Activated CD8-positive, alpha-beta T cell treated with anti-CD3 and anti-CD28 coated beads for 36 hours (primary cell): ENCODE results near the gene CPEB2. TPM values are rescaled to one million over a fixed set of nuclear protein-coding genes. Genes with fewer than 3 reads are reported as not detected.

ENCODE experiments used
- ATAC-seq: fragments of 200-7000 bp; cut with Tn5 transposase; one replicate; pipeline ENCODE4 v1.10.0; 2021; ENCODE audit warnings: mild to moderate bottlenecking, moderate library complexity
- CTCF ChIA-PET: fragments of 350-600 bp; sonication (Branson Sonifier 250); formaldehyde crosslinking; loops from one replicate; lab custom pipeline; 2021; ENCODE audit warnings: antibody characterized with exemption; lab: Charles Lee
- POLR2A ChIA-PET: fragments of 350-600 bp; sonication (Branson Sonifier 250); formaldehyde crosslinking; loops from one replicate; lab custom pipeline; 2021; ENCODE audit warnings: antibody characterized with exemption; lab: Charles Lee
- DNase-seq: peaks from one replicate; pipeline ENCODE4 v3.0.0-alpha.2; 2020
- H3K27ac Mint-ChIP-seq: one replicate; pipeline ENCODE4 v1.8.0; 2021; ENCODE audit warnings: mild to moderate bottlenecking, mixed read lengths
- H3K27me3 Mint-ChIP-seq: one replicate; pipeline ENCODE4 v1.8.0; 2021; ENCODE audit warnings: mixed read lengths
- H3K36me3 Mint-ChIP-seq: one replicate; pipeline ENCODE4 v1.8.0; 2021; ENCODE audit warnings: low read depth, mixed read lengths
- H3K4me1 Mint-ChIP-seq: one replicate; pipeline ENCODE4 v1.8.0; 2021; ENCODE audit warnings: low read depth, mixed read lengths
- H3K4me3 Mint-ChIP-seq: one replicate; pipeline ENCODE4 v1.8.0; 2021; ENCODE audit warnings: mild to moderate bottlenecking, moderate library complexity, mixed read lengths
- H3K9me3 Mint-ChIP-seq: one replicate; pipeline ENCODE4 v1.8.0; 2021; ENCODE audit warnings: mixed read lengths
- intact Hi-C: fragments of 100-400 bp; cut with micrococcal nuclease; formaldehyde crosslinking; loops from one replicate; pipeline ENCODE4 v1.10.0; 2022
- total RNA-seq, 2 experiments: library from RNA; stranded (reverse); gene quantifications; one replicate each; pipeline ENCODE4 v1.2.3, GENCODE V29; 2021
- TF ChIP-seq, protein P1 (sequence below): fragments of 200-600 bp; IDR thresholded peaks from one replicate; pipeline ENCODE4 v1.8.0; 2022; ENCODE audit warnings: antibody characterized with exemption, mild to moderate bottlenecking

Gene CPEB2
- total RNA-seq, 2 experiments from 2014 or later = 4.1 to 5.3 TPM

DNA sequence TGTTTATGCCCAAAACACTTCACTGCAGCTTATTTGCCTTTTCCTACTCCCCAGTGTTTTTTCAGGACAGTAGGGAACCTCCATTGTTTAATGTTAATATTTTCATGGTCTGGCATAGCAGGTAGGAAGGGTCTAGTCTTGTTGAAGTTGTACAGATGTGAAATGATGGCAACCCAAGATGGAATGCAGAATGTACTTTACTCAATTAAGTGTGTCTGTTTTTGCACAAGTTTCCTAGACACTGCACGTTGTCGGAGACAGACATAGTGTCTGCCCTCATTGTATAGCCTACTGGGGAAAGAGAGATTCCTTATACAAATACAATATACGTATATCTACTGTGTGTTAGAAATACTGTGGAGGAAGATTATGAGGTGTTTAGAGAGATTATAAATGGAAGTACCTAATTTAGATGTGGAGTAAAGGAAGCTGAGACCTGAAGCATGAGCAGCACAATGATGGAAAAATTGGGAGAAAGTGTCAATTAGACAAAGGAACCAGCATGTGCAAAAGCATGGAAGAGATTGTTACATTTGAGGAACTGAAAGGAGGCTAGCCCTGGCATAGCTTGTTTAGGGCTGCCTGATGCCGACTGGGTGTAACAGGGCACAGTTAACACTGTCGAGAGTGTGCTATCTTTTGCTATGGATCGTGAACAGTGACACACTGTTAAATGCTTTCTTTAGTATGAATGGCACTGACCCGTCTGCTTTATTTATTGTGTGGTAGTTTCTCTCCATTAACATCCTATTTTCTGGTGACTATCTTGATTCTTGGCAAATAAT is 18.4 kb downstream of the CPEB2 start:
- Mint-ChIP-seq H3K9me3 (no peaks in the 10 kb centered on the region), H3K36me3 (peaks cover 13% of the 10 kb centered on the region), H3K4me1 (peaks cover 36% of the 10 kb centered on the region), H3K27me3 (no peaks in the 10 kb centered on the region), H3K4me3 (no peak overlapping the region), H3K27ac (no peak overlapping the region)
- no peak for ATAC-seq
- DNase-seq = no peak
- ChIA-PET POLR2A (no interaction called here), CTCF (interaction anchor here (1.2 to 1.8 kb wide), 3 partner anchors 9 to 21 kb away, joined by 3 to 8 read pairs (median 3); no protein-coding TSS in a partner anchor)
- intact Hi-C loops = no loop called here
- TF ChIP-seq, protein P1, sequence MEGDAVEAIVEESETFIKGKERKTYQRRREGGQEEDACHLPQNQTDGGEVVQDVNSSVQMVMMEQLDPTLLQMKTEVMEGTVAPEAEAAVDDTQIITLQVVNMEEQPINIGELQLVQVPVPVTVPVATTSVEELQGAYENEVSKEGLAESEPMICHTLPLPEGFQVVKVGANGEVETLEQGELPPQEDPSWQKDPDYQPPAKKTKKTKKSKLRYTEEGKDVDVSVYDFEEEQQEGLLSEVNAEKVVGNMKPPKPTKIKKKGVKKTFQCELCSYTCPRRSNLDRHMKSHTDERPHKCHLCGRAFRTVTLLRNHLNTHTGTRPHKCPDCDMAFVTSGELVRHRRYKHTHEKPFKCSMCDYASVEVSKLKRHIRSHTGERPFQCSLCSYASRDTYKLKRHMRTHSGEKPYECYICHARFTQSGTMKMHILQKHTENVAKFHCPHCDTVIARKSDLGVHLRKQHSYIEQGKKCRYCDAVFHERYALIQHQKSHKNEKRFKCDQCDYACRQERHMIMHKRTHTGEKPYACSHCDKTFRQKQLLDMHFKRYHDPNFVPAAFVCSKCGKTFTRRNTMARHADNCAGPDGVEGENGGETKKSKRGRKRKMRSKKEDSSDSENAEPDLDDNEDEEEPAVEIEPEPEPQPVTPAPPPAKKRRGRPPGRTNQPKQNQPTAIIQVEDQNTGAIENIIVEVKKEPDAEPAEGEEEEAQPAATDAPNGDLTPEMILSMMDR = no peak

DNA sequence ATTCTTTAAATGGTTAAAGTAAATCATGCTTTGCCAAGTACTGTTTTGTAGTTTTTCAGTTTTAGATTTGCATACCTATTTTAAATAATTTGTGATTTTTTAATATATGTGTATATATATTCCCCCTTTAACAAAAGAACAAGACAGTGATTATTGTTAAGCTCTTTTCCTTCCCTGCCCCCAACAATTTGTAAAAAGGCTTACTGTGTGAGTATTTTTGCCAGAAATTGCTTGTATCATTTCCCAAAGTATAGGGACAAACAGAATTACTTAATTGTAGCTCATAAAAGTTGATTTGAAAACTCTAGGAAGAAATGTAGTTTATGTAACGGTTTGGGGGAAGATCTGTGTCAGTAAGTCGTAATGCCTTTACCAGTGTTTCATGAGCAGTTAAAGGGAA is 19.0 kb downstream of the CPEB2 start:
- intact Hi-C loops = no loop called here
- ChIA-PET POLR2A (no interaction called here), CTCF (interaction anchor here (1.2 to 1.8 kb wide), 3 partner anchors 9 to 22 kb away, joined by 3 to 8 read pairs (median 3); no protein-coding TSS in a partner anchor)
- H3K9me3 Mint-ChIP-seq = no peaks in the 10 kb centered on the region
- TF ChIP-seq, protein P1 = no peak
- DNase-seq (no peak), ATAC-seq (no peak)
- peaks cover 37% of the 10 kb centered on the region for H3K4me1 Mint-ChIP-seq
- H3K36me3 Mint-ChIP-seq = peaks cover 15% of the 10 kb centered on the region
- H3K27me3 Mint-ChIP-seq = no peaks in the 10 kb centered on the region
- no peak overlapping the region for H3K4me3 Mint-ChIP-seq
- H3K27ac Mint-ChIP-seq = no peak overlapping the region

GRCh38 chr4:15021946-15022345 is 19.7 kb downstream of the CPEB2 start:
- Mint-ChIP-seq H3K4me1 (peaks cover 37% of the 10 kb centered on the region), H3K27ac (peak overlapping the region; percentile 56)

GRCh38 chr4:15024386-15024785 is 22.1 kb downstream of the CPEB2 start:
- no peak overlapping the region for H3K27ac Mint-ChIP-seq
- peaks cover 25% of the 10 kb centered on the region for H3K4me1 Mint-ChIP-seq
- peaks cover 13% of the 10 kb centered on the region for H3K36me3 Mint-ChIP-seq
- H3K9me3 Mint-ChIP-seq = no peaks in the 10 kb centered on the region
- no peaks in the 10 kb centered on the region for H3K27me3 Mint-ChIP-seq
- no peak for ATAC-seq
- CTCF ChIA-PET = interaction anchor here (0.6 kb wide), 1 partner anchor 148 kb away, joined by 3 read pairs; no protein-coding TSS in a partner anchor
- TF ChIP-seq, protein P1 = no peak
- intact Hi-C loops = no loop called here
- no peak overlapping the region for H3K4me3 Mint-ChIP-seq
- no peak for DNase-seq
- POLR2A ChIA-PET = no interaction called here

More at GRCh38 chr4:15021946-15022345, 19.7 kb downstream of the CPEB2 start:
- Mint-ChIP-seq H3K27me3 (no peaks in the 10 kb centered on the region), H3K4me3 (no peak overlapping the region), H3K9me3 (no peaks in the 10 kb centered on the region), H3K36me3 (peaks cover 15% of the 10 kb centered on the region)
- ATAC-seq = no peak
- no peak for DNase-seq
- intact Hi-C loops = no loop called here
- TF ChIP-seq, protein P1 = no peak
- ChIA-PET POLR2A (no interaction called here), CTCF (interaction anchor here (1.2 kb wide), 1 partner anchor 10 kb away, joined by 3 read pairs; no protein-coding TSS in a partner anchor)

GRCh38 chr4:15025693-15026092 is 23.4 kb downstream of the CPEB2 start:
- peaks cover 19% of the 10 kb centered on the region for H3K4me1 Mint-ChIP-seq
- POLR2A ChIA-PET = no interaction called here
- H3K9me3 Mint-ChIP-seq = no peaks in the 10 kb centered on the region
- no peak for DNase-seq
- no peak for ATAC-seq
- no peak overlapping the region for H3K4me3 Mint-ChIP-seq
- intact Hi-C loops = no loop called here
- peaks cover 10% of the 10 kb centered on the region for H3K36me3 Mint-ChIP-seq
- H3K27ac Mint-ChIP-seq = no peak overlapping the region
- H3K27me3 Mint-ChIP-seq = no peaks in the 10 kb centered on the region
- TF ChIP-seq, protein P1 = no peak
- CTCF ChIA-PET = interaction anchor here (0.9 kb wide), 2 partner anchors 9 to 18 kb away, joined by 3 read pairs; no protein-coding TSS in a partner anchor
